Gastrocnemius medialis (tissue), 4 donors: Measurements from ENCODE around the gene CARMIL1.

Experiments used
- POLR2A ChIP-seq, 2 donors: fragments of 450-650 bp; IDR thresholded peaks; one replicate each; pipeline ENCODE4 v1.6.1; 2017; ENCODE audit warnings: antibody characterized with exemption in 2 of 2, mild to moderate bottlenecking in 2 of 2, moderate library complexity in 2 of 2
- TF ChIP-seq, protein P1 (sequence below), 5 experiments: fragments of 450-650 bp in 3 of 5; fragments of 200-600 bp in 2 of 5; sonication (generic) in 2 of 5; IDR thresholded peaks in 4 of 5; conservative IDR thresholded peaks in 1 of 5; 1 replicate in 4 of 5; 2 replicates in 1 of 5; pipeline ENCODE4 v1.5.1; 2016 to 2019; ENCODE audit warnings: antibody characterized with exemption in 5 of 5, mild to moderate bottlenecking in 3 of 5, moderate library complexity in 3 of 5

DNA sequence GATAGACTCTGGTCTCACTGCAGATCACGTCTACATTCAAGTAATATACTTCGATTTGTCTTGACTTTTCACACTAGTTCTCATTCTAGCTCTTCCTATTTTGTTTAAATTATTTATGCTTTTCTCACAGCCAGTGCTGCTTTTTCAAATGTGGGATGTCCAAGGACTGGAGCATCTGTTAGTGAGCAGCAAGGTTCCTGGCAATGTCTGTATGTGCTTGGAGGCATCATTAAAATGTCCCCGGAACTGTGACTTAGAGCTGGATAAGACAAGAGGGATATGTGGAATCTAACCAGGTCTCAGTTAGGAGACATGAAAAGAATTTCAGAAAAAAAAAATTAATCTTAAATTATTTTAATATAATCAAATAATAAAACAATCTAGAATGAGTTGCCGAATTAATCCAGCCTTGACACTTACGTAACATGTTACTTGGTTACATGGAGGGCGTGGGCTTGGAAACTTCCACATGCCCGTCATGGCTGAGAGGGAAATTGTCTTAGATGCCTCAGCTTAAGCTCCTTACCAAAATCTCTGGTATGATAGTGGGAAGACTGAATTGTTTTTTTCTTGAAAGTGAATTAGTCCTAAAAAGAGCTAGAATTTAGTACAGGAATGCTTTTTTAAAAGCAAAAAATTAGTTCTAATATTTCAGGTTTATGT, 21.4 kb upstream of the CARMIL1 start:
- TF ChIP-seq, protein P1, sequence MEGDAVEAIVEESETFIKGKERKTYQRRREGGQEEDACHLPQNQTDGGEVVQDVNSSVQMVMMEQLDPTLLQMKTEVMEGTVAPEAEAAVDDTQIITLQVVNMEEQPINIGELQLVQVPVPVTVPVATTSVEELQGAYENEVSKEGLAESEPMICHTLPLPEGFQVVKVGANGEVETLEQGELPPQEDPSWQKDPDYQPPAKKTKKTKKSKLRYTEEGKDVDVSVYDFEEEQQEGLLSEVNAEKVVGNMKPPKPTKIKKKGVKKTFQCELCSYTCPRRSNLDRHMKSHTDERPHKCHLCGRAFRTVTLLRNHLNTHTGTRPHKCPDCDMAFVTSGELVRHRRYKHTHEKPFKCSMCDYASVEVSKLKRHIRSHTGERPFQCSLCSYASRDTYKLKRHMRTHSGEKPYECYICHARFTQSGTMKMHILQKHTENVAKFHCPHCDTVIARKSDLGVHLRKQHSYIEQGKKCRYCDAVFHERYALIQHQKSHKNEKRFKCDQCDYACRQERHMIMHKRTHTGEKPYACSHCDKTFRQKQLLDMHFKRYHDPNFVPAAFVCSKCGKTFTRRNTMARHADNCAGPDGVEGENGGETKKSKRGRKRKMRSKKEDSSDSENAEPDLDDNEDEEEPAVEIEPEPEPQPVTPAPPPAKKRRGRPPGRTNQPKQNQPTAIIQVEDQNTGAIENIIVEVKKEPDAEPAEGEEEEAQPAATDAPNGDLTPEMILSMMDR (IDR thresholded peaks at IDR 0.05 in 4 of 5, conservative IDR thresholded peaks at IDR 0.05 in 1 of 5), result no peak
- TF ChIP-seq POLR2A (IDR thresholded peaks at IDR 0.05), result no peak
